ENCODE measurements around the gene ANO6.

DNA sequence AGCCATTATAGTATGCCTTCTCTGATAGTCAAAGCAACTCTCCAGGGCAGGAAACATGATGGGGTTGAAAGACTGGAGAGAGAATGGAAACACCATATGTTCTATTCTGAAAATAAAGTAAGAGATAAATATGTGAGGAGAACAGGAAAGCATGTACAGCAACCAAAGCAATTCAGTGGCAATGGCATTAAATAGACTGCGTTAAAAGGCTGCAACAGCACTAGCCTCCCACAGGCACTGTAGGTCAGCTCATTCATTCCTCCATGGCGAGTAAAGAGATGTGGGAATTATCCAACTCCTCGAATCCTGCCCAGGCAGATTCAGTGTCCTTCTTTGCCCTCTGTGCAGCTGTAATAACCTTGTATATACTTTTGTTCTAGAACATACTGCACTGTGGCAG is 43.8 kb downstream of the ANO6 start:
- TF ChIP-seq, protein P1, sequence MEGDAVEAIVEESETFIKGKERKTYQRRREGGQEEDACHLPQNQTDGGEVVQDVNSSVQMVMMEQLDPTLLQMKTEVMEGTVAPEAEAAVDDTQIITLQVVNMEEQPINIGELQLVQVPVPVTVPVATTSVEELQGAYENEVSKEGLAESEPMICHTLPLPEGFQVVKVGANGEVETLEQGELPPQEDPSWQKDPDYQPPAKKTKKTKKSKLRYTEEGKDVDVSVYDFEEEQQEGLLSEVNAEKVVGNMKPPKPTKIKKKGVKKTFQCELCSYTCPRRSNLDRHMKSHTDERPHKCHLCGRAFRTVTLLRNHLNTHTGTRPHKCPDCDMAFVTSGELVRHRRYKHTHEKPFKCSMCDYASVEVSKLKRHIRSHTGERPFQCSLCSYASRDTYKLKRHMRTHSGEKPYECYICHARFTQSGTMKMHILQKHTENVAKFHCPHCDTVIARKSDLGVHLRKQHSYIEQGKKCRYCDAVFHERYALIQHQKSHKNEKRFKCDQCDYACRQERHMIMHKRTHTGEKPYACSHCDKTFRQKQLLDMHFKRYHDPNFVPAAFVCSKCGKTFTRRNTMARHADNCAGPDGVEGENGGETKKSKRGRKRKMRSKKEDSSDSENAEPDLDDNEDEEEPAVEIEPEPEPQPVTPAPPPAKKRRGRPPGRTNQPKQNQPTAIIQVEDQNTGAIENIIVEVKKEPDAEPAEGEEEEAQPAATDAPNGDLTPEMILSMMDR (conservative IDR thresholded peaks at IDR 0.05; ENCODE audit: low read depth, low read length), result no peak
- no peak for TF ChIP-seq EZH2 (IDR thresholded peaks at IDR 0.05; ENCODE audit: borderline replicate concordance, low read depth, low read length, poor library complexity, severe bottlenecking)
